NCI-H82 treated with DMSO at 0.1 percent for 48 hours (cell line): ENCODE results near the gene HIF3A.
A peak's percentile ranks its signal among the peaks of the same experiment; 100 is the strongest.
"Not testable (repeated sequence)": the region's sequence is repeated elsewhere in the genome, so short reads cannot be mapped to it uniquely, and the experiment has no call there.

ENCODE experiments used
- DNase-seq: peaks from one replicate; lab custom pipeline; 2025; ENCODE audit not compliant: unreplicated experiment; lab: John Stamatoyannopoulos, UW

Gene HIF3A

GRCh38 chr19:46291829-46292228, 5.0 kb upstream of the HIF3A start:
- DNase-seq: no peak

- no peak for DNase-seq
Observed at GRCh38 chr19:46294494-46294893, 2.3 kb upstream of the HIF3A start.

DNA sequence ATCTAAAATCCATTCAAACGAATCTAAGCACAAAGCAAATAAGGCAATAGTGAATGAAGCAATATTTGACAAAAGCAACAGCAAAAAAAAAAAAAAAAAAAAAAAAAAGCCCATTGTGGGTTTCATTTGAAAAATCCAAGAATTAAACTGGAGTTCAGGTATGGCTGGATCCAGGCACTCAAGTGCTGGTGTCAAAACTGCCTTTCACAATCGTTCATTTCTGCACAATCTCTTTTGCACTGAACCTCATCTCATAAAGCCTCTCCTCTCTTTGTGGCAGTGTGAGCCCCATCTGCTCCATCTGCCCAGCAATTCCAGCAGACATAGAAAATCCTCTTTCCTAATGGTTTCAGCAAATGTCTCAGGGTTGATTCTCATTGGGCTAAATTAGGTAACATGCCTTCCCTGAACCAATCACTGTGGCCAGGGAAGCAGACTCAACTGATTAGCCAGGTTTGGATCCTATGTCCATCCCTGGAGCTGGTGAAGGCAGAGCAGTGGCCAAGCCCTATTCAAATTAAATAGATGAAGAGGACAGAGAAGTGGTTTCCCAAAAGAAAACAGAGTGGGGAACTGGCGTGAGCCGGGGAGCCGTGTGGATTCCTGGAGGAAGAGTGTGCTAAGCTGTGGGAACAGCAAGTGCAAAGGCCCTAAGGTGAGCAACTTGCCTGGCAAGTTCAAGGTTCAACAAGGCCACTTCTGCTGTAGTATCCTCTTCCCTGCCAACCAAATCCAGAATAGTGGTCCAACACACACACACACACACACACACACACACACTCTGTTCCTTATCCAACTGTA, 1.2 kb upstream of the HIF3A start:
- peak; percentile 92 for DNase-seq

DNA sequence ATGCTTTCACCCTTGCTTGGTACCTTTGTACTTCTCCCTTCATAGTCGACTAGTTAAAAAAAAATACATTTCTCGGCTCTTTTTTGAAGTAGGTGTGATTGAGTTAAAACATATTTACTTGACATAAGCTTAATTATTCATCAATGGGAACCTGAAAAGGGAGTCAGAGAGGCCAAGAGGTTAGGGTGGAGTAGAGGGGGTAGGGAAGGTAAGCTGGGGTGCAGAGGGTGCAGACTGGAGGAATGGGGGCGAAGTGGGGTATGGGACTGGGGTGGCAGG, 701 bp upstream of the HIF3A start:
- no peak for DNase-seq

- no peak for DNase-seq
Observed at GRCh38 chr19:46297700-46298478, 1.0 kb downstream of the HIF3A start.

- DNase-seq: no peak
Observed at GRCh38 chr19:46298479-46299003, 1.7 kb downstream of the HIF3A start.

GRCh38 chr19:46299004-46299509, 2.2 kb downstream of the HIF3A start:
- peak; percentile 24 for DNase-seq

DNA sequence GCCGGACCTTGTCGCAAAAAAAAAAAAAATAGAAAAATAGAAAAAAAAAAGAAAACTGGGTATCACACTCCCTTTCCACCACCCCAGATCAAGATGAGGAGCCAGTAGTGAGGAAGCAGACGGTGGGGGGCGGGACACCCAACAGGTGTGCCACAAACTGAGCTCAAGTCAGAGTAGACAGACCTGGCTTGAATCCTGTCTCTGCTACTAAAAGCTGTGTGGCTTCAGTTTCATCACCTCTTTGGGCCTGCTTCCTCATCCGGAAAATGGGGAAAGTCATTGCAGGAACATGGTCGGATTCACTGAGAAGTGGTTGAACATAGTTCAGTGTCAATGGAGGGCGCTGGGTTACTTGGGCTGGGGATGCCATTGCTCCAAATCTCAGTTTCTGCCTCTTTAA, 2.9 kb downstream of the HIF3A start:
- no peak for DNase-seq

DNA sequence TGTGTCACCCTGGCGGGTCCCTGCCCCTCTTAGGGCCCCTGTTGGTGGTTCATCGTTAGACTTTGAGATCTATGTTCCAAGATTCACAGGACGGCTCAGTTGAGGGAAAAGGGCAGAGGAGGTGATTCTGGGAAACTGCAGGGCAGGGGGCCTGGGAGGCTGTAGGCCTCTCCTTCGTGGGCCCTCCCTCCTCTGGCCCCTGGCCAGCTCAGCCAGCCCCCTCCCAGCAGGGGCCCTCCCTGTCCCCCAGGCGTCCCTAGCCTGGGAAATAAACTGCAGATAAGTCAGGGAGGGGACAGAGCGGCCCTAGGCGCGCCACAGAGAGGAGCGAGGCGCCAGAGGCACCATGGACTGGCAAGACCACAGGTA, 6.5 kb downstream of the HIF3A start:
- no peak for DNase-seq

- DNase-seq: no peak
Observed at GRCh38 chr19:46303691-46304397, 7.0 kb downstream of the HIF3A start.

DNA sequence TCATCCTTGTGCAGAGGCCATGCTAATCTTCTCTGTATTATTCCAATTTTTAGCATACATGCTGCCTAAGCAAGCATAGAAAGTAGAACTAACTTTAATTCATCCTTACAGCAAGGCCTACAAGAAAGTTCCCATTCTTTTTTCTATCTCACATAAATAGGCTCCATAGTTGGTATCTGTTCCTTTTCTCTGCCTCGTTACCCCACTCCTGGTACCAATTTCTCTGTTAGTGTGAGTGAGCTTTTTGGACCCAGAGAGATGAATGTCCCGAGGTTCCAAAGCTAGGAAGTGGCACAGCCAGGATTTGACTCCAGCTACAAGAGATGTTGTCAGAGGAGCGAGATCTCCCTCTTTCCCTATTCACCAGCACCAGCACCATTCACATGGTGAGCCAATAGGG, 9.7 kb downstream of the HIF3A start:
- no peak for DNase-seq

DNA sequence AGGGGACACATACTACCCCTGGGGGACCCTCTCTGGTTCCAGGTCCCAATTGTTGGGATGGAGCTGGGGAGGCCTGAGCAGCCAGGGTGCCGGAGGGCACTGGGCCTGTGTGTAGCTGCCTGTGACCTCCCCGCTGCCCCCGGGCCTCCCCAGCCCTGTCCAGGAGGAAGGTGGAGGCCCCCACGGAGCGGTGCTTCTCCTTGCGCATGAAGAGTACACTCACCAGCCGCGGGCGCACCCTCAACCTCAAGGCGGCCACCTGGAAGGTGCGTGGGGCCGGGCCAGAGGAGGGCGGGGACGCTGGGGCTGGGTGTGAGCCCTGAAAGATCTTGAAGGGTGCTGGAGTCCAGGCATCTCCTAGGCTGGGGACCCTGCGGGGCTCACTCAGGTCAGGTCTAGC, 11.7 kb downstream of the HIF3A start:
- DNase-seq: no peak

DNA sequence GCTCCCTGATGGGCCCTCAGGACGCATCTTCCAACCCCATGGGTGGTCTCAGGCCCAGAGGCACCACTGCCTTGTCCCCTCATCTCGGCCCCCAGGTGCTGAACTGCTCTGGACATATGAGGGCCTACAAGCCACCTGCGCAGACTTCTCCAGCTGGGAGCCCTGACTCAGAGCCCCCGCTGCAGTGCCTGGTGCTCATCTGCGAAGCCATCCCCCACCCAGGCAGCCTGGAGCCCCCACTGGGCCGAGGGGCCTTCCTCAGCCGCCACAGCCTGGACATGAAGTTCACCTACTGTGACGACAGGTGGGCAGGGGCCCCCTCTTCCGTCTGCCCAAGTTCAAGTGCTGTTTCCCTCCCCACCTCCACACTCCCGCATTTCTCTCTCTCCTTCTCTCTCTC, 12.2 kb downstream of the HIF3A start:
- no peak for DNase-seq

- DNase-seq: no peak
Observed at GRCh38 chr19:46311444-46311843, 14.6 kb downstream of the HIF3A start.

DNA sequence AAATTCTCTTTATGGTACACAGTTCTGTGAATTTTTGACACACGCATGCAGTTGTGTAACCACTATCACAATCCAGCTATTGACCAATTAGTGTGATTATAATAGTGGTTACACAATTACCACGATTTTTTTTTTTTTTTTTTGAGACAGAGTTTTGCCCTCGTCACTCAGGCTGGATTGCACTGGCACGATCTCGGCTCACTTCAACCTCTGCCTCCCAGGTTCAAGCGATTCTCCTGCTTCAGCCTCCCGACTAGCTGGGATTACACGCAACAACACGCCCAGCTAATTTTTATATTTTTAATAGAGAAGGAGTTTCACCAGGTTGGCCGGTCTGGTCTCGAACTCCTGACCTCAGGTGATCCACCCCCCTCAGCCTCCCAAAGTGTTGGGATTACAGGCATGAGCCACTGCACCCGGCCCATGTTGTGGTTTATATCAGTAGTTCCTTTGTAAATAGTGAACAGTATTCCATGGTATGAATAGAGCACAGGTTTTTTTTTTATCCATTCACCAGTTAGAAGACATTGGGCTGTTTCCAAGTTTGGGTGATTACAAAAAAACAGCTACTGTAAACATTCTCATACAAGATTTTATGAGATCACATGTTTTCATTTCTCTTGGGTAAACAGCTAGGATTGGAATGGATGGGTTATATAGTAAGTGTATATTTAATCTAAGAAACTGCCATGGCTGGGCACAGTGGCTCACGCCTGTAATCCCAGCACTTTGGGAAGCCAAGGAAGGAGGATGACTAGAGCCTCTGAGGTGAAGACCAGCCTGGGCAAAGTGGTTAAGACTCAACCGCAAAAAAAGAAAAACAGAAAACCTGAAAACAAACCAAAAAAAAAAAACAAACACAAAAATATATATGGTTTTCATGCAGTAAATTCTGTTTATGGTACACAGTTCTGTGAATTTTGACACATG, 17.0 kb downstream of the HIF3A start:
- DNase-seq: not testable (repeated sequence)

GRCh38 chr19:46317339-46317738, 20.5 kb downstream of the HIF3A start:
- no peak for DNase-seq

DNA sequence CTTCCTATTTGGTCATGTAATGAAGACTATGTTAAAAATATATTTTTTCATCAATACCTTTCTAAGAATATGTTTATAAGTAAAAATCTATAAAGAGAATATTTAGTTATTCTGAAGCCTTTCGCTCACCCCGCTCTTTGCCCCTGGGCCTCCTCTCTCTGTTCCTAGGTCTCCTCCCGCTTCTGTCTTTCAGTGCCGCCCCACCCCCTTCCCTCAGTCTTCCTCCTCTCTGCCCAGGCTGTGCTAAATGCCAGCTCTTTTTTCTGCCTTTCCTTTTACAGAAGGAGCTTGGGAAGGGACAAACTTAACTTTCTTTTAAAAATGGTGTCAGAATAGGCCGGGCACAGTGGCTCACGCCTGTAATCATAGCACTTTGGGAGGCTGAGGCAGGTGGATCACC, 22.8 kb downstream of the HIF3A start:
- DNase-seq: no peak

DNA sequence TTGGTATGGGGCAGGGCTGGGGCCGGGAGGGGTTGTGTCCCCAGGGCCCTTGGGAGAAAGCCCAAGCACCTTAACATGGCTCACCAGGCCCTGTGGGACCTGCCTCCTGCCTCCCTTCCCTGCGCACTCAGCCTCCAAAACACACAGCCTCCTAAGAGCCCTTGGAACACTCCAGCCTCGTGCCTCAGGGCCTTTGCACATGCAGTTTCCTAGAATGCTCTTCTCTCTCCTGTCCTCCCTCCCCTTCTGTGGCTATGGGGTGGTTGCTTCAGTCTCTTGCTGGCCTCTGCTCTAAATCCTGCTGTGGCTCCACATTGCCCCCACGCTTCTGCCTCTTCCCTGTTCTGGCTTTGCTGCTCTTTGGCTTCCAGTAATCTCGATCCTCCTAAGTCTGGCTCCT, 23.7 kb downstream of the HIF3A start:
- DNase-seq: no peak

GRCh38 chr19:46321653-46322052, 24.8 kb downstream of the HIF3A start:
- no peak for DNase-seq

DNA sequence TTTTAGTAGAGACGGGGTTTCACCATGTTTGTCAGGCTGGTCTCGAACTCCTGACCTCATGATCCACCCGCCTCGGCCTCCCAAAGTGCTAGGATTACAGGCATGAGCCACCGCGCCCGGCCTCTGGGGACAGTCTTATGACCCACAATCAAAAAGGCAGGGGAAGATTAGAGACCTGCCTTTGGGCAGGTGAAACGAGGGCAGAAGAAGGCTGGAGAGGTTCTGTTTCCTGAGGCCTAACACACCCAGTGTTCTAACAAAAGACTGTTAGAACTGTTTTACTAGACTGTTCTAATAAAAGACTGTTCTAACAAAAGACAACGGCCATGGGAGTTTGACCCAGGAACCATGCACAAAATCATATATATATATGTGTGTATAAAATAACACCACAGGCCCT, 26.4 kb downstream of the HIF3A start:
- not testable (repeated sequence) for DNase-seq

DNA sequence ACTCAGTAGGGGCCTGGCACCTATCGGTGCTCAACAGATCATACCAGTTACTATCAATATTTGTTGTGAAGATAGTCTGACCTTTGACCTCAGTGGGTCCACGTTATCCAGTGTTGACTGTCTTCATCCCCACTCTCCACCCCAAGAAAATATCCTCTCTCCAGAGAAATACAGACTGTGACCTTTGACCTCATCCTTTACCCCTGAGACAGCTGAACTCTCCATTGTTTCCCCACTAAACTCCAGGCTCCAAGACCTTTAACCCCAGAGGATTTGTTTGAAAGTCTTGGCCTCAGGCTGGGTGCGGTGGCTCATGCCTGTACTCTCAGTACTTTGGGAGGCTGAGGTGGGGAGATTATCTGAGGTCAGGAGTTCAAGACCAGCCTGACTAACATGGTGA, 27.4 kb downstream of the HIF3A start:
- no peak for DNase-seq
